ENCODE measurements around the gene KIF14.
A peak's percentile ranks its signal among the peaks of the same experiment; 100 is the strongest.

Gene KIF14

DNA sequence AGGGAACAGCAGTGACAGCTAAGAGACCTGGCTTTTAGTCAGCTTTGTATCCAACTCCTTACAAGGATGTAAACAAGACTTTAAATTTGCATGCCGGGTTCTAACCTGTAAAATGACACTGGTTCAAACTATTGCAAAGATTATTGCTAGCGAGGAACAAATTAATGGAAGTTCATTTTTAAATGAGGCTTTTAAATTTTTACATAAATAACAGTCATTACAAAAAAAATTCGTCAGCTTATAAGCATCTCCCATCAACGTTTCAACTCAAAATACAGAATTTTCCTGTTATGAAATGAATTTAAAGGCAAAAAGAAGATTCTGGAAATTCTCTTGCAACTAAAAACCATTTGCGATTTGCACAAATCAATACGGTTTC lies 668 bp downstream of the KIF14 start:
- DNase-seq (ENCODE audit: extremely low spot score): no peak
- no peak for TF ChIP-seq CTCF (IDR thresholded peaks at IDR 0.05; ENCODE audit: control extremely low read depth, extremely low read depth, low read depth, missing control alignments)
- POLR2A ChIA-PET: no interaction called here
- CTCF ChIA-PET: interaction anchor here (1.3 to 5.9 kb wide), 4 partner anchors 8 to 212 kb away, joined by 3 to 76 read pairs (median 10); no protein-coding TSS in a partner anchor

DNA sequence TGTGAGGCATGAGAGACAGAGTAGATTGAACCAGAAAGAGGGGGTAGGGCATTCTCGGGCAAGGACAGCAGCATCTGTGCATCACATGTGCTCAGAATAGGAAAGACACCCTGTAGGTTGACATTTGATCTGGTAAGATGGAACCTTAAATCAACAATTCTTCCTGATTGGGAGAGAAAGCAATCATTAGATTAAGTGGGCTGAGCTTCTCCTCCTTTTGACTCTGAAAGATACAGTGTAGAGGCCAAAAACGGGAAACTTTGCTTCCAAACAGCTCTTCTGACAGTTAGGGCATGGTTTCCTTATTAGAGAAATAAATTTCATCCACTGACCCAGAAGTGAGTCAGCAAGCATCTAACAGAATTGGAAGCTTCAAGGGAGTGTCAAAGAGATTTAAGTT lies 9.7 kb downstream of the KIF14 start:
- ChIA-PET CTCF (interaction anchor here (1.3 to 2.8 kb wide), 3 partner anchors 8 to 52 kb away, joined by 3 to 16 read pairs (median 7); partner anchors contain the start of gene KIF14), POLR2A (no interaction called here)
- TF ChIP-seq CTCF (IDR thresholded peaks at IDR 0.05; ENCODE audit: control extremely low read depth, extremely low read depth, low read depth, missing control alignments): no peak
- DNase-seq (ENCODE audit: extremely low spot score): no peak

- POLR2A ChIA-PET: no interaction called here
- CTCF ChIA-PET: interaction anchor here (1.0 kb wide), 1 partner anchor 9 kb away, joined by 3 read pairs; no protein-coding TSS in a partner anchor
- DNase-seq (ENCODE audit: extremely low spot score): no peak
- no peak for TF ChIP-seq CTCF (IDR thresholded peaks at IDR 0.05; ENCODE audit: control extremely low read depth, extremely low read depth, low read depth, missing control alignments)
These were observed 17.9 kb downstream of the KIF14 start for GRCh38 chr1:200602632-200603031.

GRCh38 chr1:200590001-200590400 lies 30.6 kb downstream of the KIF14 start:
- TF ChIP-seq CTCF (IDR thresholded peaks at IDR 0.05; ENCODE audit: control extremely low read depth, extremely low read depth, low read depth, missing control alignments): no peak
- POLR2A ChIA-PET: no interaction called here
- CTCF ChIA-PET: interaction anchor here (1.0 to 3.9 kb wide), 3 partner anchors 17 to 31 kb away, joined by 4 to 12 read pairs (median 4); no protein-coding TSS in a partner anchor
- no peak for DNase-seq (ENCODE audit: extremely low spot score)

DNA sequence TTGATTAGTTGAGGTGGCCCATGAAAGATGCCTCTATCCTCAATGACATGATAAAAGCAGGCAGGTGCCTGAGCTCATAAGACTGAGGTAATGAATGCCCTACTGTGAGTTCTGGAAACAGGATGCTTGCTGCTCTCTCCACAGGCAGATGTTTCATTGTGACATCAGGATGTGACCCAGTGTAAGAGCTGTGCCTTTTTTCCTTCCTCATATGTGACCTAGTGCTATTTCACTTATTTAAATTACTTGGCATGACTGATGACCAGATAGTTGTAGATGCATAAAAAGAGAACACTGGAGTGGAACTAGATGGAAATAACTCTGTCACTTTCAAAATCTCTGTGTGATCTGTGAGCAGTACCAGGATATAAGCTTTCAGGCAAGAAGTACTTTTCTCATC lies 31.9 kb downstream of the KIF14 start:
- DNase-seq (ENCODE audit: extremely low spot score): peak; percentile 17
- POLR2A ChIA-PET: interaction anchor here (0.6 kb wide), 1 partner anchor 23 kb away, joined by 4 read pairs; no protein-coding TSS in a partner anchor
- CTCF ChIA-PET: interaction anchor here (1.0 to 4.7 kb wide), 6 partner anchors 15 to 52 kb away, joined by 3 to 16 read pairs (median 4); no protein-coding TSS in a partner anchor

DNA sequence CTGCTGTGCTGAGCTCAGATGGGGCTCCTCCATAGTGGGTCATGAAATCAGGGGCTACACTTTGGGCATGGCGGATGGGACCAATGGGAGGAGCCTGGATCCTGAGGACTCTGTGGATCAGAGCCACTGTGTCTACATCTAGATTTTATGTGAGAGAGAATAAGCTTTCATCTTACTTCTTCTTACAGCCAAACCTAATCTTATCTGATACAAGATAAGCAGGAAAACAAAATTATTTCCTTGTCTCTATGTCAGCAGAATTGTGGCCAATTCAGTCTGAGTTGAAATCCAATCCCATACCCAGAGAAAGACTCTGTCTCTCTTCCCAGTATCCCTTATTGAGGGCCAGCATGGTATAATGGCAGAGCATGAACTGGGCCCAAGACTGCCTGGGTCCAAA lies 56.2 kb downstream of the KIF14 start:
- CTCF ChIA-PET: interaction anchor here (0.9 to 2.7 kb wide), 4 partner anchors 9 to 35 kb away, joined by 3 to 12 read pairs (median 5); no protein-coding TSS in a partner anchor
- no peak for DNase-seq (ENCODE audit: extremely low spot score)
- no peak for TF ChIP-seq CTCF (IDR thresholded peaks at IDR 0.05; ENCODE audit: control extremely low read depth, extremely low read depth, low read depth, missing control alignments)
- POLR2A ChIA-PET: no interaction called here

More for the DNA sequence above, 31.9 kb downstream of the KIF14 start:
- TF ChIP-seq CTCF (IDR thresholded peaks at IDR 0.05; ENCODE audit: control extremely low read depth, extremely low read depth, low read depth, missing control alignments): no peak
